AG09309 (cell line): Measurements from ENCODE around the gene MALAT1.
"Not testable (repeated sequence)": the region's sequence is repeated elsewhere in the genome, so short reads cannot be mapped to it uniquely, and the experiment has no call there.

ENCODE experiments used
- DNase-seq: peaks from one replicate; pipeline ENCODE4 v3.0.0-alpha.2; 2010; ENCODE audit warnings: low read depth
- H3K4me3 ChIP-seq: 2 replicates; pipeline ENCODE4 v1.5.1; 2011; ENCODE audit warnings: mild to moderate bottlenecking, low read depth, low read length, moderate library complexity; ENCODE audit not compliant: control insufficient read depth
- CTCF ChIP-seq: IDR thresholded peaks from 2 replicates; pipeline ENCODE4 v1.5.1; 2011; ENCODE audit warnings: mild to moderate bottlenecking, low read depth, low read length, inconsistent platforms; ENCODE audit not compliant: insufficient read depth, control insufficient read depth; ENCODE audit errors: missing control alignments

MALAT1 gene

GRCh38 chr11:65516135-65516968, 17.5 kb downstream of the MALAT1 start:
- no peak for DNase-seq
- no peak overlapping the region for H3K4me3 ChIP-seq
- TF ChIP-seq CTCF, result no peak

- DNase-seq, result not testable (repeated sequence)
Measured at GRCh38 chr11:65518941-65519549, 20.2 kb downstream of the MALAT1 start.

GRCh38 chr11:65521777-65522521, 23.1 kb downstream of the MALAT1 start:
- H3K4me3 ChIP-seq, DNase-seq: not testable (repeated sequence)

More at GRCh38 chr11:65518941-65519549, 20.2 kb downstream of the MALAT1 start:
- not testable (repeated sequence) for H3K4me3 ChIP-seq

GRCh38 chr11:65522718-65523630, 24.1 kb downstream of the MALAT1 start:
- not testable (repeated sequence) for H3K4me3 ChIP-seq, DNase-seq

- not testable (repeated sequence) for H3K4me3 ChIP-seq, DNase-seq
Measured at GRCh38 chr11:65523631-65523968, 24.8 kb downstream of the MALAT1 start.

- H3K4me3 ChIP-seq, result no peak overlapping the region; the same call in 1 of the 2 replicates
- no peak for DNase-seq
- TF ChIP-seq CTCF, result no peak
Measured at GRCh38 chr11:65524014-65524740, 25.3 kb downstream of the MALAT1 start.

GRCh38 chr11:65524741-65525545, 26.1 kb downstream of the MALAT1 start, which contains the start of gene SCYL1:
SCYL1 (plus strand) TSS chr11:65525083; CDS start chr11:65525154, 71 bp downstream.
- peak within 1 kb of the TSS; percentile 83 for H3K4me3 ChIP-seq
- DNase-seq, result peak; percentile 39
- no peak for TF ChIP-seq CTCF
